KMS-11 (cell line): ENCODE data around the gene PAK5.

Source experiments
- H2AFZ ChIP-seq: fragments of 200-600 bp; sonication (generic); 2 replicates; pipeline ENCODE4 v1.6.1; 2016; ENCODE audit warnings: antibody characterized with exemption, mixed run types, low read depth
- H3K27ac ChIP-seq: fragments of 200-600 bp; sonication (generic); 2 replicates; pipeline ENCODE4 v1.6.1; 2016; ENCODE audit warnings: mild to moderate bottlenecking, mixed run types
- H3K27me3 ChIP-seq: fragments of 200-600 bp; sonication (generic); 2 replicates; pipeline ENCODE4 v1.6.1; 2017; ENCODE audit warnings: mild to moderate bottlenecking, low read depth, mixed run types, moderate library complexity; ENCODE audit not compliant: insufficient read depth
- H3K36me3 ChIP-seq: fragments of 200-600 bp; sonication (generic); 2 replicates; pipeline ENCODE4 v1.6.1; 2017; ENCODE audit warnings: mild to moderate bottlenecking, mixed run types; ENCODE audit not compliant: insufficient read depth
- H3K4me1 ChIP-seq: fragments of 200-600 bp; sonication (generic); 2 replicates; pipeline ENCODE4 v1.6.1; 2016; ENCODE audit warnings: mild to moderate bottlenecking, low read depth, mixed run types; ENCODE audit not compliant: poor library complexity, severe bottlenecking
- H3K4me2 ChIP-seq: fragments of 200-600 bp; sonication (generic); 2 replicates; pipeline ENCODE4 v1.7.0; 2016; ENCODE audit warnings: mild to moderate bottlenecking, mixed run types
- H3K4me3 ChIP-seq: fragments of 200-600 bp; sonication (generic); IDR thresholded peaks from 2 replicates; pipeline ENCODE4 v1.6.1; 2017; ENCODE audit warnings: low read depth, low read length, mixed read lengths; ENCODE audit not compliant: insufficient read depth
- H3K79me2 ChIP-seq: fragments of 200-600 bp; sonication (generic); 2 replicates; pipeline ENCODE4 v1.6.1; 2016; ENCODE audit warnings: low read depth, mixed run types; ENCODE audit not compliant: insufficient read depth
- H3K9ac ChIP-seq: fragments of 200-600 bp; sonication (generic); 2 replicates; pipeline ENCODE4 v1.6.1; 2016; ENCODE audit warnings: mild to moderate bottlenecking, mixed run types
- H4K20me1 ChIP-seq: fragments of 200-600 bp; sonication (generic); 2 replicates; pipeline ENCODE4 v1.6.1; 2016; ENCODE audit warnings: mild to moderate bottlenecking, mixed run types; ENCODE audit not compliant: insufficient read depth
- TF ChIP-seq, protein P1 (sequence below): fragments of 200-600 bp; sonication (generic); conservative IDR thresholded peaks from 2 replicates; pipeline ENCODE4 v1.6.1; 2017; ENCODE audit warnings: low read depth, mild to moderate bottlenecking, antibody characterized with exemption, low read length, moderate library complexity, mixed read lengths

Gene PAK5

DNA sequence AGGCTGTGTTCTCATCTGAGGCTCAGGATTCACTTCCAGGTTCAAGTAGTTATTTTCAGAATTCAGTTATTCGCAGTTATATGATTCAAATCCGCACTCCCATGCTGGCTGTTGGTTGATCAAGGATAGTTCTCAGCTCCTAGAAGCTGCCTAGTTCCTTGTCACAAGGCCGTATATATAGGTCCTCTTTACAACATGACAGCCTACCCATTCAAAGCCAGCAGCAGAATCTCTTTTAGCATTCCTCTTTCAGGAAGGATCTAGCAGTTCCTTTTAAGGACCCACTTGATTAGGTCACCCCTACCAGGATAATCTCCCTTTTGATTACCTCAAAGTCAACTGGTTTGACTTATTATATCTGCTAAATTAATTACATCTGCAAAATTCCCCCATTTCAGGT, 348.2 kb downstream of the PAK5 start:
- no peaks in the 10 kb centered on the region for H3K36me3 ChIP-seq
- no peaks in the 10 kb centered on the region for H3K4me1 ChIP-seq
- H3K4me2 ChIP-seq, result no peak overlapping the region
- no peak overlapping the region for H3K9ac ChIP-seq
- no peak overlapping the region for H2AFZ ChIP-seq
- no peaks in the 10 kb centered on the region for H3K79me2 ChIP-seq
- TF ChIP-seq, protein P1, sequence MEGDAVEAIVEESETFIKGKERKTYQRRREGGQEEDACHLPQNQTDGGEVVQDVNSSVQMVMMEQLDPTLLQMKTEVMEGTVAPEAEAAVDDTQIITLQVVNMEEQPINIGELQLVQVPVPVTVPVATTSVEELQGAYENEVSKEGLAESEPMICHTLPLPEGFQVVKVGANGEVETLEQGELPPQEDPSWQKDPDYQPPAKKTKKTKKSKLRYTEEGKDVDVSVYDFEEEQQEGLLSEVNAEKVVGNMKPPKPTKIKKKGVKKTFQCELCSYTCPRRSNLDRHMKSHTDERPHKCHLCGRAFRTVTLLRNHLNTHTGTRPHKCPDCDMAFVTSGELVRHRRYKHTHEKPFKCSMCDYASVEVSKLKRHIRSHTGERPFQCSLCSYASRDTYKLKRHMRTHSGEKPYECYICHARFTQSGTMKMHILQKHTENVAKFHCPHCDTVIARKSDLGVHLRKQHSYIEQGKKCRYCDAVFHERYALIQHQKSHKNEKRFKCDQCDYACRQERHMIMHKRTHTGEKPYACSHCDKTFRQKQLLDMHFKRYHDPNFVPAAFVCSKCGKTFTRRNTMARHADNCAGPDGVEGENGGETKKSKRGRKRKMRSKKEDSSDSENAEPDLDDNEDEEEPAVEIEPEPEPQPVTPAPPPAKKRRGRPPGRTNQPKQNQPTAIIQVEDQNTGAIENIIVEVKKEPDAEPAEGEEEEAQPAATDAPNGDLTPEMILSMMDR, result no peak
- no peak overlapping the region for H3K4me3 ChIP-seq
- no peak overlapping the region for H3K27ac ChIP-seq
- no peaks in the 10 kb centered on the region for H4K20me1 ChIP-seq
- H3K27me3 ChIP-seq, result no peaks in the 10 kb centered on the region

DNA sequence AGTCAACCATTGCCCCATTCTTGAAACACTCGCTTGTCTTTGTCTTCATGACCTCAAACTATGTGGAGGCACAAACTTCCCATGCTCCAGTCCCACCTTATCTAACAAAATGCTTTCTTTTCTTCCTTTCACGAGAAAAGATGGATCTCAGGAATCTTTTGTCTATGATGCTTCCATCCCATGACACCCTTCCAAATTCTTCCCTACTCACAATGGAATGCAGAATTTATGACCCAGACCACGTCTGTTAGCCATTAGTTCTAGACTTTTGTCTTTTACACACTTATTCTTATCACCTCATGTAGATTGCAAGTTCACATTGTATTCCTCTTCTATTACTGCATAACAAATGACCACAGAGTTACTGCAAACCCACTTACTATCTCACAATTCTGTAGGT, 348.7 kb downstream of the PAK5 start:
- no peaks in the 10 kb centered on the region for H3K36me3 ChIP-seq
- H4K20me1 ChIP-seq, result no peaks in the 10 kb centered on the region
- no peaks in the 10 kb centered on the region for H3K27me3 ChIP-seq
- no peak overlapping the region for H2AFZ ChIP-seq
- TF ChIP-seq, protein P1, result no peak
- H3K9ac ChIP-seq, result no peak overlapping the region
- H3K4me2 ChIP-seq, result no peak overlapping the region
- H3K4me3 ChIP-seq, result no peak overlapping the region
- H3K79me2 ChIP-seq, result no peaks in the 10 kb centered on the region
- no peaks in the 10 kb centered on the region for H3K4me1 ChIP-seq
- H3K27ac ChIP-seq, result no peak overlapping the region

DNA sequence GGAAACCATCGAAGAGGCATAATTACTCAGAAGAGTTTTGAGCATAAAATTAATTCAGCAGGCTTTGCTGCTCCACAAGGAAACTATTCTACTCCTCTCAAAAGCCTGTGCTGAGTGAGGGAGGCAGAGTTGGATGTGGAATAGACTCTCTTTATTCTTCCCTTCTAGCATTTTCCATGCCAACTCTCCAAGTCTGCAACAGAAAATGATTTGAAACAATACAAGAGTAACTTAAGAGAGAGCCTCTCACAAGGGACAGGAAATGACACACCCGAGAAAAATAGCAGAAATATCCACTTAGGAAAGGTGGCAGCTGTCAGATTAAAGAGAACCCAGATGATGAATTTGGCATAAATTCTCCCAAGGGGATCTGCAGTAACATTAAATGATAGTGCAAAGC, 350.8 kb downstream of the PAK5 start:
- Histone ChIP-seq H3K27me3 (no peaks in the 10 kb centered on the region), H3K79me2 (no peaks in the 10 kb centered on the region), H3K27ac (no peak overlapping the region), H4K20me1 (no peaks in the 10 kb centered on the region), H2AFZ (no peak overlapping the region), H3K9ac (no peak overlapping the region), H3K4me3 (no peak overlapping the region), H3K4me1 (no peaks in the 10 kb centered on the region), H3K4me2 (no peak overlapping the region), H3K36me3 (no peaks in the 10 kb centered on the region)
- TF ChIP-seq, protein P1, result no peak
